ENCODE measurements around the gene RAPGEFL1. TPM values are rescaled to one million over a fixed set of nuclear protein-coding genes. Genes with fewer than 3 reads are reported as not detected.
"Not testable (repeated sequence)": the region's sequence is repeated elsewhere in the genome, so short reads cannot be mapped to it uniquely, and the experiment has no call there.

The RAPGEFL1 gene
- total RNA-seq, 1 donor: 2.2 TPM

DNA sequence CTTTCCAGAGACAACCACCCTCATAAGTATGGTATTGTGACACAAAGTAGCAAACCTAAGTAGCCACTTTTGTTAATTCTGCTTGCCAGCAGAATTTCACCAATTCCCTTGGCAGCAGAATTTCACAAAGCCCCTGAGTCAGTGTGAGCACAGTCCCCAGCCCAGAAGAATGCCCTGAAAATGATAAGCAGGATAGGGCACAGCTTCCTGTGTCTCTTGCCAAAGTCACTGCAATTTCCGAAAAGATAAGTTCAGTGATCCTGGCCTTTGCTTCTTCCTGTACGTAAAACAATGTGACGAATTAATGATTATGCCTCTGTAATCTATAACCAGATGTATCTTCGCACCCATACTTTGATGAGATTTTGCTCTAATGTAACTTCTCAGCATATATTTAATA lies 25.9 kb downstream of the RAPGEFL1 start:
- no peak overlapping the region for H3K4me3 ChIP-seq (ENCODE audit: low read depth, low read length)
- TF ChIP-seq, protein P1, sequence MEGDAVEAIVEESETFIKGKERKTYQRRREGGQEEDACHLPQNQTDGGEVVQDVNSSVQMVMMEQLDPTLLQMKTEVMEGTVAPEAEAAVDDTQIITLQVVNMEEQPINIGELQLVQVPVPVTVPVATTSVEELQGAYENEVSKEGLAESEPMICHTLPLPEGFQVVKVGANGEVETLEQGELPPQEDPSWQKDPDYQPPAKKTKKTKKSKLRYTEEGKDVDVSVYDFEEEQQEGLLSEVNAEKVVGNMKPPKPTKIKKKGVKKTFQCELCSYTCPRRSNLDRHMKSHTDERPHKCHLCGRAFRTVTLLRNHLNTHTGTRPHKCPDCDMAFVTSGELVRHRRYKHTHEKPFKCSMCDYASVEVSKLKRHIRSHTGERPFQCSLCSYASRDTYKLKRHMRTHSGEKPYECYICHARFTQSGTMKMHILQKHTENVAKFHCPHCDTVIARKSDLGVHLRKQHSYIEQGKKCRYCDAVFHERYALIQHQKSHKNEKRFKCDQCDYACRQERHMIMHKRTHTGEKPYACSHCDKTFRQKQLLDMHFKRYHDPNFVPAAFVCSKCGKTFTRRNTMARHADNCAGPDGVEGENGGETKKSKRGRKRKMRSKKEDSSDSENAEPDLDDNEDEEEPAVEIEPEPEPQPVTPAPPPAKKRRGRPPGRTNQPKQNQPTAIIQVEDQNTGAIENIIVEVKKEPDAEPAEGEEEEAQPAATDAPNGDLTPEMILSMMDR (IDR thresholded peaks at IDR 0.05; ENCODE audit: insufficient read depth, low read depth, low read length): no peak
- DNase-seq (ENCODE audit: low read depth): no peak

DNA sequence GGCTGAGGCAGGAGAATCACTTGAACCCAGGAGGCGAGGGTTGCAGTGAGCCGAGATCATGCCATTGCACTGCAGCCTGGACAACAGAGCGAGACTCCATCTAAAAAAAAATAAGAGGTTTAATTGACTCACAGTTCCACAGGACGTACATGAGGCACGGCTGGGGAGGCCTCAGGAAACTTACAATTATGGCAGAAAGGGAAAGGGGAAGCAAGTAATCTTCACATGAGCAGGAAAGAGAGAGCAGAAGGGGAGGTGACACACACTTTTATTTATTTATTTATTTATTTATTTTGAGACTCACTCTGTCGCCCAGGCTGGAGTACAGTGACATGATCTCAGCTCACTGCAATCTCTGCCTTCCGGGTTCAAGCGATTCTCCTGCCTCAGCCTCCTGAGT lies 28.9 kb downstream of the RAPGEFL1 start:
- not testable (repeated sequence) for DNase-seq (ENCODE audit: low read depth); H3K4me3 ChIP-seq (ENCODE audit: low read depth, low read length)

DNA sequence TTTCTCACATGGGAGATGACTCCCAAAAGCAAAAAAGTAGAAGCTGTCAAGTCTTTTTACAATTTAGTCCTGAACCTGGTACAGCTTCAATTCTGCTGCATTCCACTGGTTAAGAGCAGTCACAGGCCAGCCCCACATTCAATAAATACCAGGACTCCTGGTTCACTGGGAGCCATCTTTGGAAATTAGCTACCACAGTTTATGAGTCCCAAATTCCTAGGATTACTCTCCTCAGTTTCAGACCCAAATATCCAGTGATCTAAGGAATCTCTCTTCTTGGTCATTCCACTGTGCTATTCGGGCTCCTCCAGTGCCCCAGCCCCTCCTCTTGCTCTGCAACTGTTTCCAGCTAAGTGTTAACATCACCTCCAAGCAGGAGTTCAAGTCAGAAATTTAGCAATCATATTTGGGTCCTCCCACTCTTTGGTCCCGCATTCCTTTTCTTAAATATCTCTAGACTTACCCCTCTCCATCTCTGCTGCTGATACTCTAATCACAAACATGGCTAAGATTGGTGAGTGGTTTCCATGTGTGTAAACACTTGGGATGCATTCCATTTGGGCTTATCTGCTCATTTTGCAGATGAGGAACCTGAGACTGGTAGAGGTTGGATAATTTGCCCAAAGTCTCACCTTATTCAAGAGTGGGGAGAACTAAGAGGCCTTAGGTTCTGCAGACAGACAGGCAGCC lies 32.3 kb downstream of the RAPGEFL1 start:
- DNase-seq (ENCODE audit: low read depth): peak; percentile 48
- TF ChIP-seq, protein P1 (IDR thresholded peaks at IDR 0.05; ENCODE audit: insufficient read depth, low read depth, low read length): no peak
- H3K4me3 ChIP-seq (ENCODE audit: low read depth, low read length): no peak overlapping the region

DNA sequence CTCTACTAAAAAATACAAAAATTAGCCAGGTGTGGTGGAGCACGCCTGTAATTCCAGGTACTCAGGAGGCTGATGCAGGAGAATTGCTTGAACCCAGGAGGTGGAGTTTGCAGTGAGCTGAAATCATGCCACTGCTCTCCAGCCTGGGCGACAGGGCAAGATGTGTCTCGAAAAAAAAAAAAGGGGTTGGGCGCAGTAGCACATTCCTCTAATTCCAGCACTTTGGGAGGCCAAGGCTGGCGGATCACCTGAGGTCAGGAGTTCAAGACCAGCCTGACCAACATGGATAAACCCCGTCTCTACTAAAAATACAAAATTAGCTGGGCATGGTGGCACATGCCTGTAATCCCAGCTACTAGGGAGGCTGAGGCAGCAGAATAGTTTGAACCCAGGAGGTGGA lies 36.6 kb downstream of the RAPGEFL1 start:
- not testable (repeated sequence) for H3K4me3 ChIP-seq (ENCODE audit: low read depth, low read length); DNase-seq (ENCODE audit: low read depth)

DNA sequence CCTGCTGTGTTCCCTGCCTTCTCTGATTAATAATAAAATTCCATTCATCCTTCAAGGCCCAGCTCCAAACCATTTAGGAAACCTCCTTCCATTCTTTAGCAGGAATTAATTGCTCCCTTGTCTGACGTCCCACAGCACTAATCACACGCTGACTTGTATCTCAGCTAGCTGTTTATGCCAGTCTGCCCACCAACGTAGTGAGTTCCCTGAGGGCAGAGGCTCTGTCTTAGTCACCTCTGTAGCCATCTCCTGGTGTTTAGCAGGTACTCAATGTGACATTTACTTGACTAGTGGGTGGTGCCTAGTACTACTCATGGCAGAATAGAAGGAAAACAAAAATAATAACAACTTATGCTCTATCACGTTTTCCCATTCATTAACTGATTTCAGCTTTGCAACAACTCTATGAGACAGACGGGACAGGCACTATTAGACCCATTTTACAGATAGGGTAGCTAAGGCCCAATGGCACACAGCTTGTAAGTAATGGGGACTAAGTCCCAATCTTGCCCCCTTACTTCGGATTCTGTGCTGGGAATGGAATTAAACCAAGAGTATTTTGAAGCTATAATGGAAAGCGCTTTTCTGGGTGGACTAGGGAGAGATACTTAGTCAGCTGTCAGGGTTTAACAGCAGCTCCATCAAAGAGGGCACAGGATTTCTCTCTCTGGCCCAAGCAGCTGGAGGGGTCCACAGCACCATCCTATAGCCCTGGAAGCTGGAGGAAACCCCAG lies 40.9 kb downstream of the RAPGEFL1 start:
- DNase-seq (ENCODE audit: low read depth): no peak
- TF ChIP-seq, protein P1 (IDR thresholded peaks at IDR 0.05; ENCODE audit: insufficient read depth, low read depth, low read length): no peak
- H3K4me3 ChIP-seq (ENCODE audit: low read depth, low read length): no peak overlapping the region

DNA sequence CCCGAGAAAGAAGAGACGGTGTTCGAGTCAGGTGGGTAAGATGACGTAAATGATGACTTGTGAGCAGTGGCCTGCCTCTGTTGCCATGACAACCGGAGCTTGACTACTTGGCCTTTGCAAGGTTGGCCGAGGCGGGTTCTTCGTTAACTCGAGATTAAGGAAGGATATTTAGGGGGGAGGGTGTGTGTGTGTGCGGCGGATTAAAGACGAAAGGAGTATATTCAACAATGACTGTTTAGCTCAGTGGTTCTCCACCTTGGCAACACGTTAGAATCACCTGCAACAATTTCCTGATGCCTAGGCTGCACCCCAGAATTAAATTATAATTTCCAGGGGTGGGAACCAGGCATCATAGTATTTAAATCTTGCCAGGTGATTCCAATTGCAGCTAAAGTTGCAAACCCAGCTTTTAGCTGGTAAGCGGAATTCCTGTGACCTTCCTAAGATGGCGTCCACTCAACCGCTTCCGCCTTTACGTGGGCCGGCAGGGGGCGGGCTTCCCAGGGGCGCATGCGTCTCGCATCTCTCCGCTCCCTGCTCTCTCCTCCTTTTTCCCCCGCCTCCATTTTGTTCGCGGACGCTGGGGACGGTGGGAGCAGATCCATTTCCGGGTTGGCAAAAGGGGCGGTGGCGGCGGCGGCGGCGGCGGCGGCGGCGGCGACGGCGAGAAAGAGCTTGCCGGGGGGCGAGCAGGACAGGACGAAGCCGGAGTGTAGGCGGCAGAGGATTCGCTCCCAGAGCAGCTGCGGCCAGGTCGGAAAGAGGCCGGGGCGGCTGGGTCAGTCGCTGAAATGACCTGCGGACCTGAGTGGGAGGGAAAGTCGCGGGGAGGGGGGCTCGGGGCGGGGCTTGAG lies 41.7 kb downstream of the RAPGEFL1 start, which contains the start of gene WIPF2:
Gene WIPF2, plus strand, starts transcription at position 565 of the 854 bp plus-strand sequence. CDS start 37,156 bp downstream, outside the sequence.
- H3K4me3 ChIP-seq (ENCODE audit: low read depth, low read length): peak within 1 kb of the TSS; percentile 74
- TF ChIP-seq, protein P1 (IDR thresholded peaks at IDR 0.05; ENCODE audit: insufficient read depth, low read depth, low read length): peak; percentile 82
- peak; percentile 97 for DNase-seq (ENCODE audit: low read depth)

DNA sequence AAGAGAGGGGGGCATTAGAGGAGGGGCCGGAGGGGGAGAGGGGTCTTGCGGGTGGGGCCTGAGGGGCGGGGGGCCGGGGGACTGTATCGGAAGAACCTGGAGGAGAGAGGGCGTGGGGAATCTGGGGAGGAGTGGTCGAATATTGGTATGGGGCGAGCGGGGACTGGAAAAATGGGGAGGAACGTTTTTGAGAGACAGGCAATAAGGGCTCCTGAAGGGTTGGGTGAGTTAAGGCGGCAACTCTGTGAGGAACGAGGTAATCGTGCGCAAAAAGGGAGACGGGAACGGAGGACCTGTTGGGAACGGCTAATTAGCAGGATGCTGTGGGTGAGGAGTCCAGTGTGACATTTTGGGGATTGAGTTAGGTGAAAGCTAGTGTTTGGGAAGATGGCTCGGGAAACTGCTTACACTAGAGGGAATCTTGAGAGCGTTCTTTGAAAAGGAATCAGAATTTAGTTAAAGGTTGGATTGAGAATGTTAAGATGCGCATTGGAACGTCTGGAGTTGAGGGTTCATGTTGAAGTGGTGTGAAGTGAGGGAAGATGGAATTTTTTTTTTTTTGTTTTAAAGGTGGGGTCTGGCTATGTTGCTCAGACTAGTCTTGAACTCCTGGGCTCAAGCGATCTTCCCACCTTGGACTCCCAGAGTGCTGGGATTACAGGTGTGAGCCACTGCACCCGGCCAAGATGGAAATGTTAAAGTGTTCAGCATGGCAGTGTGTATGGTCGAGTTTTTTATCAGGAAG lies 42.5 kb downstream of the RAPGEFL1 start:
- peak; percentile 64 for DNase-seq (ENCODE audit: low read depth)
- TF ChIP-seq, protein P1 (IDR thresholded peaks at IDR 0.05; ENCODE audit: insufficient read depth, low read depth, low read length): no peak
- peak overlapping the region; percentile 74 for H3K4me3 ChIP-seq (ENCODE audit: low read depth, low read length)

Measured in fibroblast of villous mesenchyme (primary cell).